Immature natural killer cell (primary cell): ENCODE data around the gene CCDC17. TPM values are rescaled to one million over a fixed set of nuclear protein-coding genes. Genes with fewer than 3 reads are reported as not detected.
"Not testable (repeated sequence)": the region's sequence is repeated elsewhere in the genome, so short reads cannot be mapped to it uniquely, and the experiment has no call there.

Source experiments
- DNase-seq, 3 donors: peaks; one replicate each; pipeline ENCODE4 v3.0.0; 2022; ENCODE audit warnings: mixed read lengths in 1 of 3
- H3K27ac Mint-ChIP-seq, 6 donors: one replicate each; pipeline ENCODE4 v1.8.0; 2020; ENCODE audit warnings: mixed read lengths in 6 of 6, mild to moderate bottlenecking in 5 of 6, inconsistent platforms in 4 of 6, moderate library complexity in 3 of 6
- H3K27me3 Mint-ChIP-seq, 3 donors: one replicate each; pipeline ENCODE4 v1.8.0; 2020 to 2021; ENCODE audit warnings: low read depth in 3 of 3, mild to moderate bottlenecking in 3 of 3, mixed read lengths in 3 of 3, moderate library complexity in 3 of 3, inconsistent platforms in 1 of 3
- H3K36me3 Mint-ChIP-seq, 3 donors: one replicate each; pipeline ENCODE4 v1.8.0; 2020; ENCODE audit warnings: mixed read lengths in 3 of 3, inconsistent platforms in 2 of 3, mild to moderate bottlenecking in 2 of 3
- H3K4me1 Mint-ChIP-seq, 2 donors: one replicate each; pipeline ENCODE4 v1.8.0; 2020; ENCODE audit warnings: inconsistent platforms in 2 of 2, mild to moderate bottlenecking in 2 of 2, mixed read lengths in 2 of 2, moderate library complexity in 1 of 2
- H3K4me3 Mint-ChIP-seq, 5 donors: one replicate each; pipeline ENCODE4 v1.8.0; 2020; ENCODE audit warnings: mild to moderate bottlenecking in 5 of 5, mixed read lengths in 5 of 5, inconsistent platforms in 3 of 5, moderate library complexity in 3 of 5
- H3K9me3 Mint-ChIP-seq, 6 donors: one replicate each; pipeline ENCODE4 v1.8.0; 2020; ENCODE audit warnings: mild to moderate bottlenecking in 6 of 6, mixed read lengths in 6 of 6, inconsistent platforms in 4 of 6, moderate library complexity in 3 of 6
- polyA plus RNA-seq, 3 donors: library from polyadenylated mRNA; unstranded; fragments of 300-500 nt; fragmentation: Illumina TruSeq; gene quantifications; one replicate each; pipeline ENCODE4 v1.2.3, GENCODE V29; 2021

CCDC17 gene
- polyA plus RNA-seq, 3 donors from 2014 or later = 0.47 TPM; not detected in 2

DNA sequence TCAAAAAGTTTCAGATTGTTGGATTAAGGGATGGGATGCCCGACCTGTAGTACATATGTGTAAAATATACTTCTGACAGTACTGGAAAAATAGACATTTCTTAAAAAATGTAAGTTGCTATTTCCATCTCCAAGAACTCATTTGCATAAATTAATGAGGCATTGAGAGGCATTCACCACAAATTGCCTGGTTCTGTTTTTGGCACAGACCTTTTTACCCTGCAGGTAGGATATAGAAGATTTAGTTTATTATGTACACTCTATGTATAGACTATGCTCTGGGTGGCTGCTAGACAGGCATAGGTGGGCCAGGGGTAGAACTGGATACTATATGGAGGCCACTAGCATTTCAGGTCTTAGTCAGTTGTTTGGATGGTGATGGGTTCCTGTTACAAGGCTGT, 8.0 kb downstream of the CCDC17 start:
- Mint-ChIP-seq H3K4me3 (no peak overlapping the region), H3K27me3 (peaks cover 0 to 12% (median 4%) of the 10 kb centered on the region in 3 donors), H3K36me3 (peaks cover 13 to 20% (median 18%) of the 10 kb centered on the region in 3 donors), H3K4me1 (no peaks in the 10 kb centered on the region), H3K27ac (peak overlapping the region in 1 of 6 donors; percentile 50), H3K9me3 (no peaks in the 10 kb centered on the region)
- DNase-seq = no peak

GRCh38 chr1:45612941-45613579, 10.8 kb downstream of the CCDC17 start:
- Mint-ChIP-seq H3K27me3 (peaks cover 0 to 12% (median 4%) of the 10 kb centered on the region in 3 donors), H3K36me3 (peaks cover 13 to 26% (median 21%) of the 10 kb centered on the region in 3 donors), H3K4me3 (no peak overlapping the region), H3K4me1 (peaks cover 1 to 5% of the 10 kb centered on the region in 2 donors), H3K9me3 (no peaks in the 10 kb centered on the region), H3K27ac (peak overlapping the region in 1 of 6 donors; percentile 14)
- DNase-seq = no peak

- Mint-ChIP-seq H3K36me3 (peaks cover 12 to 30% (median 26%) of the 10 kb centered on the region in 3 donors), H3K9me3 (no peaks in the 10 kb centered on the region), H3K4me3 (no peak overlapping the region), H3K27ac (peak overlapping the region in 2 of 6 donors; percentile 24 to 50), H3K27me3 (peaks cover 0 to 11% (median 5%) of the 10 kb centered on the region in 3 donors), H3K4me1 (peaks cover 2 to 15% of the 10 kb centered on the region in 2 donors)
- no peak for DNase-seq
Observed at GRCh38 chr1:45610589-45611226, 13.1 kb downstream of the CCDC17 start.

- H3K9me3 Mint-ChIP-seq = no peaks in the 10 kb centered on the region
- peaks cover 16 to 35% (median 24%) of the 10 kb centered on the region in 3 donors for H3K36me3 Mint-ChIP-seq
- peaks cover 2 to 24% of the 10 kb centered on the region in 2 donors for H3K4me1 Mint-ChIP-seq
- H3K27ac Mint-ChIP-seq = peak overlapping the region in 4 of 6 donors; percentile 13 to 68 (median 32)
- peaks cover 0 to 5% (median 2%) of the 10 kb centered on the region in 3 donors for H3K27me3 Mint-ChIP-seq
- DNase-seq = no peak
- no peak overlapping the region for H3K4me3 Mint-ChIP-seq
Observed at GRCh38 chr1:45608175-45609156, 15.4 kb downstream of the CCDC17 start.

- H3K4me3 Mint-ChIP-seq = no peak overlapping the region
- peaks cover 0 to 3% (median 2%) of the 10 kb centered on the region in 3 donors for H3K27me3 Mint-ChIP-seq
- DNase-seq = no peak
- peak overlapping the region; percentile 19 to 81 (median 54) for H3K27ac Mint-ChIP-seq
- no peaks in the 10 kb centered on the region for H3K9me3 Mint-ChIP-seq
- peaks cover 2 to 24% of the 10 kb centered on the region in 2 donors for H3K4me1 Mint-ChIP-seq
- peaks cover 16 to 36% (median 20%) of the 10 kb centered on the region in 3 donors for H3K36me3 Mint-ChIP-seq
Observed at GRCh38 chr1:45607404-45608074, 16.3 kb downstream of the CCDC17 start.

- peaks cover 14 to 45% of the 10 kb centered on the region in 2 donors for H3K4me1 Mint-ChIP-seq
- H3K36me3 Mint-ChIP-seq = peaks cover 16 to 36% (median 20%) of the 10 kb centered on the region in 3 donors
- H3K9me3 Mint-ChIP-seq = no peaks in the 10 kb centered on the region
- H3K27ac Mint-ChIP-seq = no peak overlapping the region
- no peak for DNase-seq
- H3K4me3 Mint-ChIP-seq = no peak overlapping the region
- peaks cover 0 to 3% (median 2%) of the 10 kb centered on the region in 3 donors for H3K27me3 Mint-ChIP-seq
Observed at GRCh38 chr1:45604239-45604638, 19.6 kb downstream of the CCDC17 start.

DNA sequence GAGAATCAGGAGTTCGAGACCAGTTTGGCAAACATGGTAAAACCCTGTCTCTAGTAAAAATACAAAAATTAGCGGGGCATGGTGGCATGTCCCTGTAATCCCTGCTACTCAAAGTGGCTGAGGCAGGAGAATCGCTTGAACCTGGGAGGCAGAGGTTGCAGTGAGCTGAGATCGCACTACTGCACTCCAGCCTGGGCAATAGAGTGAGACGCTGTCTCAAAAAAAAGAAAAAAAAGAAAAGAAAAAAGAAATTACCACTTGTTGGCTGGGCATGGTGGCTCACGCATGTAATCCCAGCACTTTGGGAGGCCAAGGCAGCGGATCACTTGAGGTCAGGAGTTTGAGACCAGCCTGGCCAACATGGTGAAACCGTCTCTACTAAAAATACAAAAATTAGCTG, 27.1 kb downstream of the CCDC17 start:
- H3K27ac Mint-ChIP-seq = peak overlapping the region in 1 of 6 donors; percentile 28
- H3K27me3 Mint-ChIP-seq, H3K9me3 Mint-ChIP-seq, H3K4me3 Mint-ChIP-seq, DNase-seq: not testable (repeated sequence)
- H3K4me1 Mint-ChIP-seq = peaks cover 14 to 52% of the 10 kb centered on the region in 2 donors
- peaks cover 0 to 11% (median 10%) of the 10 kb centered on the region in 3 donors for H3K36me3 Mint-ChIP-seq

GRCh38 chr1:45594412-45594811, 29.4 kb downstream of the CCDC17 start:
- Mint-ChIP-seq H3K36me3 (peaks cover 0 to 11% (median 10%) of the 10 kb centered on the region in 3 donors), H3K27ac (peak overlapping the region in 2 of 6 donors; percentile 4 to 28)

GRCh38 chr1:45589861-45590260, 34.0 kb downstream of the CCDC17 start:
- Mint-ChIP-seq H3K4me1 (peaks cover 28 to 40% of the 10 kb centered on the region in 2 donors), H3K4me3 (no peak overlapping the region), H3K27me3 (peaks cover under 1 to 5% (median 3%) of the 10 kb centered on the region in 3 donors), H3K36me3 (peaks cover 0 to 7% (median 0%) of the 10 kb centered on the region in 3 donors), H3K27ac (no peak overlapping the region), H3K9me3 (no peaks in the 10 kb centered on the region)
- DNase-seq = no peak

More at GRCh38 chr1:45594412-45594811, 29.4 kb downstream of the CCDC17 start:
- Mint-ChIP-seq H3K27me3 (peaks cover 0 to 5% (median 2%) of the 10 kb centered on the region in 3 donors), H3K9me3 (no peaks in the 10 kb centered on the region), H3K4me3 (no peak overlapping the region), H3K4me1 (peaks cover 4 to 42% of the 10 kb centered on the region in 2 donors)
- no peak for DNase-seq

- H3K4me3 Mint-ChIP-seq = peak overlapping the region; percentile 92 to 100 (median 97)
- peak overlapping the region; percentile 95 to 99 (median 98) for H3K27ac Mint-ChIP-seq
- H3K9me3 Mint-ChIP-seq = no peaks in the 10 kb centered on the region
- H3K4me1 Mint-ChIP-seq = peaks cover 34 to 47% of the 10 kb centered on the region in 2 donors
- peaks cover 7 to 16% (median 11%) of the 10 kb centered on the region in 3 donors for H3K27me3 Mint-ChIP-seq
- no peak for DNase-seq
- no peaks in the 10 kb centered on the region for H3K36me3 Mint-ChIP-seq
Observed at GRCh38 chr1:45586769-45587168, 37.1 kb downstream of the CCDC17 start.

DNA sequence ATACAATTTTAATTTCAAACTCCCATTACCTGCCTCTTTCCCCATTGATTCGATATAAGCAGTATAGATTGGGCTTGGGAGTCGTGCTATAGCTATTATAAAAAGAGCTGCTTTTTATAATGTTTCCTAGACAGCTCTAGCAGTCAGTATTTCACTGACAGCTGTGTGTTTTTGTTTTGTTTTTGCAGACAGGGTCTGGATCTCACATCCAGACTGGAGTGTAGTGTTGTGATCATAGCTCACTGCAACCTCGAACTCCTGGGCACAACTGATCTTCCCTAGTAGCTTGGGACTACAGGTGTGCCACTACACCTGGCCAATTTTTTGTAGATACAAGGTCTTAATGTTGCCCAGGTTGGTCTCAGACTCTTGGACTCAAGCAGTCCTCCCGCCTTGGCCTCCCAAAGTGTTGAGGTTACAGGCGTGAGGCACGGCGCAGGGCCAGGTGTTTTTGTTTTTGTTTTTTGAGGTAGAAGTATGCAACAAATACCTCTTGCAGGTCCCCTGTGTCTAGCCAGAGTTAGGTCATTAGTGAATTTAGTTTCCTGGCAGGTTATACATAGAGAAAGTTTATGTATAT, 38.3 kb downstream of the CCDC17 start:
- peaks cover 7 to 16% (median 11%) of the 10 kb centered on the region in 3 donors for H3K27me3 Mint-ChIP-seq

GRCh38 chr1:45585110-45585426, 38.8 kb downstream of the CCDC17 start:
- Mint-ChIP-seq H3K9me3 (no peaks in the 10 kb centered on the region), H3K36me3 (no peaks in the 10 kb centered on the region), H3K4me1 (peaks cover 32 to 36% of the 10 kb centered on the region in 2 donors), H3K4me3 (peak overlapping the region; percentile 94 to 100 (median 98)), H3K27me3 (peaks cover 7 to 16% (median 11%) of the 10 kb centered on the region in 3 donors), H3K27ac (peak overlapping the region; percentile 95 to 99 (median 98))
- no peak for DNase-seq

More for the DNA sequence above, 38.3 kb downstream of the CCDC17 start:
- H3K36me3 Mint-ChIP-seq = no peaks in the 10 kb centered on the region
- H3K4me1 Mint-ChIP-seq = peaks cover 32 to 39% of the 10 kb centered on the region in 2 donors
- H3K4me3 Mint-ChIP-seq = peak overlapping the region; percentile 94 to 100 (median 98)
- no peaks in the 10 kb centered on the region for H3K9me3 Mint-ChIP-seq
- no peak for DNase-seq
- peak overlapping the region; percentile 95 to 99 (median 98) for H3K27ac Mint-ChIP-seq
